WERI-Rb-1 (cell line): ENCODE results near the gene KCNG1.
A peak's percentile ranks its signal among the peaks of the same experiment; 100 is the strongest.

Source experiments
- DNase-seq: peaks from one replicate; pipeline ENCODE4 v3.0.0-alpha.2; 2020
- H3K27ac ChIP-seq: fragments of 250-450 bp; sonication (Bioruptor Pico); 2 replicates; pipeline ENCODE4 v1.5.1; 2020; ENCODE audit warnings: mild to moderate bottlenecking, moderate library complexity
- H3K27me3 ChIP-seq: fragments of 250-450 bp; sonication (Bioruptor Pico); 2 replicates; pipeline ENCODE4 v1.5.1; 2021; ENCODE audit warnings: mild to moderate bottlenecking, low read depth, moderate library complexity; ENCODE audit not compliant: insufficient read depth, severe bottlenecking
- H3K36me3 ChIP-seq: fragments of 250-450 bp; sonication (Bioruptor Pico); 2 replicates; pipeline ENCODE4 v1.5.1; 2020; ENCODE audit warnings: mild to moderate bottlenecking, moderate library complexity
- H3K4me3 ChIP-seq: 2 replicates; pipeline ENCODE4 v1.5.1; 2011; ENCODE audit warnings: low read depth, mild to moderate bottlenecking, control low read depth, low read length
- H3K9me3 ChIP-seq: fragments of 250-450 bp; sonication (Bioruptor Pico); 2 replicates; pipeline ENCODE4 v1.5.1; 2021; ENCODE audit warnings: mild to moderate bottlenecking, moderate library complexity; ENCODE audit not compliant: severe bottlenecking
- TF ChIP-seq, protein P1 (sequence below): IDR thresholded peaks from 2 replicates; pipeline ENCODE4 v1.5.1; 2011; ENCODE audit warnings: low read depth, mild to moderate bottlenecking, control low read depth, inconsistent platforms, low read length

KCNG1 gene, protein sequence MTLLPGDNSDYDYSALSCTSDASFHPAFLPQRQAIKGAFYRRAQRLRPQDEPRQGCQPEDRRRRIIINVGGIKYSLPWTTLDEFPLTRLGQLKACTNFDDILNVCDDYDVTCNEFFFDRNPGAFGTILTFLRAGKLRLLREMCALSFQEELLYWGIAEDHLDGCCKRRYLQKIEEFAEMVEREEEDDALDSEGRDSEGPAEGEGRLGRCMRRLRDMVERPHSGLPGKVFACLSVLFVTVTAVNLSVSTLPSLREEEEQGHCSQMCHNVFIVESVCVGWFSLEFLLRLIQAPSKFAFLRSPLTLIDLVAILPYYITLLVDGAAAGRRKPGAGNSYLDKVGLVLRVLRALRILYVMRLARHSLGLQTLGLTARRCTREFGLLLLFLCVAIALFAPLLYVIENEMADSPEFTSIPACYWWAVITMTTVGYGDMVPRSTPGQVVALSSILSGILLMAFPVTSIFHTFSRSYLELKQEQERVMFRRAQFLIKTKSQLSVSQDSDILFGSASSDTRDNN

DNA sequence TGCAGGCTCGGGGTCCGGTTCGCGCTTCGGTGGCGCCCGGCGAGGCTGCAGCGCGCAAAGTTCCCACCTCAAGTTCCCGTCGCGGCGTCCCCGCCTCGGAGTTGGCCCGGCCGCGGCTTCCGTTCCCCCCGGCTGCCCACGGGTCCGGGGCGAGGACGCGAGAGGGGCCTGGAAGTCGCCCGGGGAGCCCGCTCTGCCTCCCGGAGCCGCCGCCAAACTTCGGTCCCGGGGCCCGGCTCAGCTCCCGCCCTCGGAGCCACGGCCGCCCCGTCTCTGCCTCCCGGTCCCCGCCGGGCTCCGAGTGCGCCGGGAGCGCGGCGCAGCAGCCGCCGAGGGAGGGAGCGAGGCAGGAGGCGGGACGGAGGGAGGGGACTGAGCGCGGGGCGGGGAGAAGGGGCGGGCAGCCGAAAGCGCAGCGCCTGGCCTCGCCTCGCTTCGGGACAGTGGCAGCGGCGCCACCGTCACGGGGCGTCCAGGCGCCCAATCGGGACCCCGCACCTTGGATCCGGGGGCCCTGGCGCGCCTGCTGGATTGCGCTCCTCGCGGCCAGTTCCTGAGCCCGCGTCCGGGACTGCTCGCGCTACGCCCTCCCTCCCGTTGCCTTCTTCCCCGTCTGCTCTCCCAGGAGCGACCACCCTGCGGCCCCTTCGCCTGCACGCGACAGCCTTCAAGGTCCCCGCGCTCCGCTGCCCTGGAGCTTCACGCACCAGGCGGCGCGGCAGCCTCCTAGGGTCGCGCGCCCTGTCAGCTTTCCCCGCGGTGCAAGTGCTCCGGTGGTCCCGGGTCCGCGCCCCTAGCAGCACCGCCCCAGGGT lies at the start of gene KCNG1:
KCNG1 (minus strand) TSS at position 305 of the 814 bp plus-strand sequence. CDS start 12,769 bp downstream, outside the sequence.
- Histone ChIP-seq H3K9me3 (no peaks in the 10 kb centered on the region), H3K4me3 (no peak within 1 kb of the TSS), H3K27ac (no peak within 1 kb of the TSS), H3K27me3 (peaks cover 97% of the 10 kb centered on the region), H3K36me3 (no peaks in the 10 kb centered on the region)
- DNase-seq, result peak; percentile 17
- TF ChIP-seq, protein P1, sequence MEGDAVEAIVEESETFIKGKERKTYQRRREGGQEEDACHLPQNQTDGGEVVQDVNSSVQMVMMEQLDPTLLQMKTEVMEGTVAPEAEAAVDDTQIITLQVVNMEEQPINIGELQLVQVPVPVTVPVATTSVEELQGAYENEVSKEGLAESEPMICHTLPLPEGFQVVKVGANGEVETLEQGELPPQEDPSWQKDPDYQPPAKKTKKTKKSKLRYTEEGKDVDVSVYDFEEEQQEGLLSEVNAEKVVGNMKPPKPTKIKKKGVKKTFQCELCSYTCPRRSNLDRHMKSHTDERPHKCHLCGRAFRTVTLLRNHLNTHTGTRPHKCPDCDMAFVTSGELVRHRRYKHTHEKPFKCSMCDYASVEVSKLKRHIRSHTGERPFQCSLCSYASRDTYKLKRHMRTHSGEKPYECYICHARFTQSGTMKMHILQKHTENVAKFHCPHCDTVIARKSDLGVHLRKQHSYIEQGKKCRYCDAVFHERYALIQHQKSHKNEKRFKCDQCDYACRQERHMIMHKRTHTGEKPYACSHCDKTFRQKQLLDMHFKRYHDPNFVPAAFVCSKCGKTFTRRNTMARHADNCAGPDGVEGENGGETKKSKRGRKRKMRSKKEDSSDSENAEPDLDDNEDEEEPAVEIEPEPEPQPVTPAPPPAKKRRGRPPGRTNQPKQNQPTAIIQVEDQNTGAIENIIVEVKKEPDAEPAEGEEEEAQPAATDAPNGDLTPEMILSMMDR, result no peak

DNA sequence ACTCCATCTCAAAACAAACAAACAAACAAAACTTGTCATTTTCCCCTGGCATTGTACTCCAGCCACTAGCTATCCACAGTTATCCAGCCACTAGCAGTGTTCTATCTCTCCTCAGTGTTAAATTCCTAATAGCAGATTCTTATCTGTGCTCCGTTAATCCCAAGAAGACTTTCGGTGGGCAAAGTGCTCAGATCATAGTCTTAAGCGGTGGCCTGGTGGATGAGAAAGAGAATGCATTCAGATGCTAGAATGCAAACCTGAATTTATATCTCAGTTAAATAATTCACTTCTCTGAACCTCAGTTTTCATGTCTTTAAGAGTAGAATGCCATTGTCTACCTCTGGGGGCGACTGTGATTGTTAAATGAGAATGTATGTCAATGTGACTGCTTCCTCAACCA lies 47.7 kb upstream of the KCNG1 start:
- H3K36me3 ChIP-seq, result no peaks in the 10 kb centered on the region
- no peak overlapping the region for H3K27ac ChIP-seq
- H3K27me3 ChIP-seq, result peaks cover 75% of the 10 kb centered on the region
- no peak for DNase-seq
- H3K4me3 ChIP-seq, result no peak overlapping the region
- TF ChIP-seq, protein P1, result no peak
- no peaks in the 10 kb centered on the region for H3K9me3 ChIP-seq

DNA sequence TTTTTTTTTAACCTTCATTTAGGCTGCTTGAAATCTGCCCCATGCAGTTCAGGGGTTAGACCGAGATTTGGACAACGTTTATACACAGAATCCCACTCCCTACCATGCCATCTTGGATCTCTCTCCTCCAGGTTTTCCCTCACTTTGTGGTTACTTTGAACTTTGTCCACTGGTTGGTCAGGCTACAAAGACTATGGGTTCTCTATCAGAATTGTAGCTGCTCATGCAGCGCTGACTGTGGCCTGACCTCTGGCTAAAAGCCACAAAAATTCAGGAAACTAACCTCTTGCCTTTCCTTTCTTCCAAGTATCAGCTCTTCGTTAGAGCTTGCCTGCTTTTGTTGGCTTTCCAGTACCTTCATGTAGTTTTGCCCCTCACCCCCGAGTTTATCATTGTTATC lies 44.9 kb upstream of the KCNG1 start:
- no peak overlapping the region for H3K27ac ChIP-seq
- no peaks in the 10 kb centered on the region for H3K36me3 ChIP-seq
- TF ChIP-seq, protein P1, result no peak
- DNase-seq, result no peak
- H3K9me3 ChIP-seq, result no peaks in the 10 kb centered on the region
- H3K27me3 ChIP-seq, result peaks cover 83% of the 10 kb centered on the region
- no peak overlapping the region for H3K4me3 ChIP-seq

DNA sequence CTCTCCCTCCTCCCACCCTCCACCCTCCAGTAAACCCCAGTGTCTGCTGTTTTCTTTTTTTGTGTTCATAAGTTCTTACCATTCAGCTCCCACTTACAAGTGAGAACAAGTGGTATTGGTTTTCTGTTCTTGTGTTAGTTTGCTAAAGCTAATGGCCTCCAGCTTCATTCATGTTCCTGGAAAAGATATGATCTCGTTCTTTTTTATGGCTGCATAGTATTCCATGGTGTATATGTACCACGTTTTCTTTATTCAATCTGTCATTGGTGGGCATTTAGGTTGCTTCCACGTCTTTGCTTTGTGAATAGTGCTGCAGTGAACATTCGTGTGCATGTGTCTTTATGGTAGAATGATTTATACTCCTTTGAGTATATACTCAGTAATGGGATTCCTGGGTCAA lies 42.7 kb upstream of the KCNG1 start:
- TF ChIP-seq, protein P1, result no peak
- peaks cover 83% of the 10 kb centered on the region for H3K27me3 ChIP-seq
- H3K9me3 ChIP-seq, result no peaks in the 10 kb centered on the region
- H3K27ac ChIP-seq, result no peak overlapping the region
- no peaks in the 10 kb centered on the region for H3K36me3 ChIP-seq
- no peak overlapping the region for H3K4me3 ChIP-seq
- DNase-seq, result no peak

DNA sequence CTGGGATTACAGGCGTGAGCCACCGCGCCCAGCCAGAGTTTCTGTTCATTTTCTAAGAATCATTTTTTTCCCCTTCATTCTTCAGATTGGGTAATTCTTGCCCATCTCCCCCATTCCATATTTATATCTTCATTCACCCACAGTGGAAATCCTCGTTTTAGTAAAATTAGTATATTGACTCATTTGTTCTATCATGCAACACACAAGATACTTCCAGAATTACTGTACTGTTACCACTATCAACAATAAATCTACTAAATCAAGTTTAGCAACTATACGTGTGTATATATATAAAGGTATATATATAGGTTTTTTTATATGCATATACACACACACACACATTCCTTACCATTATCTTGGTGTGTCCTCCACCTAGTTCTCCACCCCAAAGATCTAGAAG lies 41.2 kb upstream of the KCNG1 start:
- Histone ChIP-seq H3K4me3 (no peak overlapping the region), H3K36me3 (no peaks in the 10 kb centered on the region)
- TF ChIP-seq, protein P1, result no peak

More for the DNA sequence above, 41.2 kb upstream of the KCNG1 start:
- Histone ChIP-seq H3K9me3 (no peaks in the 10 kb centered on the region), H3K27ac (no peak overlapping the region), H3K27me3 (peaks cover 83% of the 10 kb centered on the region)
- no peak for DNase-seq
